Measurements from ENCODE around the gene COL28A1.
"Not testable (repeated sequence)": the region's sequence is repeated elsewhere in the genome, so short reads cannot be mapped to it uniquely, and the experiment has no call there.

Gene COL28A1

GRCh38 chr7:7416031-7416858 is 119.4 kb downstream of the COL28A1 start:
- no peak for DNase-seq

GRCh38 chr7:7414791-7415603 is 120.7 kb downstream of the COL28A1 start:
- DNase-seq = no peak

GRCh38 chr7:7408001-7408770 is 127.5 kb downstream of the COL28A1 start:
- no peak for DNase-seq

GRCh38 chr7:7405461-7405860 is 130.2 kb downstream of the COL28A1 start:
- no peak for DNase-seq

GRCh38 chr7:7399707-7400106 is 136.0 kb downstream of the COL28A1 start:
- no peak for DNase-seq

GRCh38 chr7:7395785-7396184 is 139.9 kb downstream of the COL28A1 start:
- DNase-seq = no peak

GRCh38 chr7:7388164-7388563 is 147.5 kb downstream of the COL28A1 start:
- not testable (repeated sequence) for DNase-seq

GRCh38 chr7:7385421-7385820 is 150.3 kb downstream of the COL28A1 start:
- DNase-seq = no peak

- DNase-seq = no peak
Observed at GRCh38 chr7:7384228-7384627, 151.4 kb downstream of the COL28A1 start.

- DNase-seq = no peak
Observed at GRCh38 chr7:7375538-7375937, 160.1 kb downstream of the COL28A1 start.

GRCh38 chr7:7370076-7370475 is 165.6 kb downstream of the COL28A1 start:
- DNase-seq = no peak

- DNase-seq = no peak
Observed at GRCh38 chr7:7369134-7369533, 166.5 kb downstream of the COL28A1 start.

GRCh38 chr7:7354674-7355073 is 181.0 kb downstream of the COL28A1 start:
- no peak for DNase-seq

- no peak for DNase-seq
Observed at GRCh38 chr7:7352845-7353244, 182.8 kb downstream of the COL28A1 start.

GRCh38 chr7:7351832-7352231 is 183.8 kb downstream of the COL28A1 start:
- DNase-seq = no peak

- DNase-seq = no peak
Observed at GRCh38 chr7:7351156-7351555, 184.5 kb downstream of the COL28A1 start.

GRCh38 chr7:7349156-7349555 is 186.5 kb downstream of the COL28A1 start:
- no peak for DNase-seq

- DNase-seq = no peak
Observed at GRCh38 chr7:7347045-7347444, 188.6 kb downstream of the COL28A1 start.

GRCh38 chr7:7344583-7344982 is 191.1 kb downstream of the COL28A1 start:
- no peak for DNase-seq

GRCh38 chr7:7335909-7336308 is 199.8 kb downstream of the COL28A1 start:
- DNase-seq = no peak

- no peak for DNase-seq
Observed at GRCh38 chr7:7335215-7335614, 200.5 kb downstream of the COL28A1 start.

- no peak for DNase-seq
Observed at GRCh38 chr7:7333610-7334009, 202.1 kb downstream of the COL28A1 start.

- no peak for DNase-seq
Observed at GRCh38 chr7:7331523-7331922, 204.2 kb downstream of the COL28A1 start.
